GM19351 (cell line): Measurements from ENCODE around the gene CELF4.
"Not testable (repeated sequence)": the region's sequence is repeated elsewhere in the genome, so short reads cannot be mapped to it uniquely, and the experiment has no call there.

Source experiments
- ATAC-seq: cut with Tn5 transposase; IDR thresholded peaks from one replicate; pipeline ENCODE4 v1.9.1; 2021; ENCODE audit warnings: mild to moderate bottlenecking, moderate library complexity; ENCODE audit not compliant: unreplicated experiment

The CELF4 gene

DNA sequence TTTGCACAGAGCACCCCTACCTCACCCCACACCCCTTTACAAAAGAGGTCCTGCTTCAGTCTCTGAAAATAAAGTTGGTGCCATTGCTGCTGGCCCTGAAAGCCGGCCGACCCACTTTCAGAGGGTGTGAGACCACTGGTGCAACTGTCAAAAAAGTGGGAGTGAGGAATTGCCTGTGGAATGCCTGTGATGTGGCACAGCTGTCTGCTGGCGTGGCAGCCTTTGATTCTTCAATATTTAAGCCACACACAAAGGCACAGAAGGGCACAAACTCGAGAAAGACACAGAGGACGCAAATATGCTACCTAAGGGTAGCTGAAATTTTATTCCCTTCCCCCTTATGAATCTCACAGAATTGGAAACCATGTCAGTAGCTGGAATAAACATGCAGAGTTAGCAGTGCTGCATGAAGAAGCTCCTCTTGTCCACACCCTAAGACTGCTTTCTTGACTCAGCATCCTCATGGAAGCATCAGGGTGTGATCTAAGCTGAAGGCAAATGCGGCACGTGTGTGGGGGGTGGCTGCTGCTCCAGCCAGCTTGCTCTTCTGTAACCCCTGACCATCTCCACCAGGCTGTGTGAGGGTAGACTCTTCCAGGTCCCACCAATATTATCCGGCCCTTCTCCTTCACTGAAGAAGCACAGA, 92.3 kb downstream of the CELF4 start:
- ATAC-seq: no peak

- ATAC-seq: no peak
These were observed 94.0 kb downstream of the CELF4 start for GRCh38 chr18:37471637-37472036.

- no peak for ATAC-seq
These were observed 94.6 kb downstream of the CELF4 start for GRCh38 chr18:37470986-37471385.

DNA sequence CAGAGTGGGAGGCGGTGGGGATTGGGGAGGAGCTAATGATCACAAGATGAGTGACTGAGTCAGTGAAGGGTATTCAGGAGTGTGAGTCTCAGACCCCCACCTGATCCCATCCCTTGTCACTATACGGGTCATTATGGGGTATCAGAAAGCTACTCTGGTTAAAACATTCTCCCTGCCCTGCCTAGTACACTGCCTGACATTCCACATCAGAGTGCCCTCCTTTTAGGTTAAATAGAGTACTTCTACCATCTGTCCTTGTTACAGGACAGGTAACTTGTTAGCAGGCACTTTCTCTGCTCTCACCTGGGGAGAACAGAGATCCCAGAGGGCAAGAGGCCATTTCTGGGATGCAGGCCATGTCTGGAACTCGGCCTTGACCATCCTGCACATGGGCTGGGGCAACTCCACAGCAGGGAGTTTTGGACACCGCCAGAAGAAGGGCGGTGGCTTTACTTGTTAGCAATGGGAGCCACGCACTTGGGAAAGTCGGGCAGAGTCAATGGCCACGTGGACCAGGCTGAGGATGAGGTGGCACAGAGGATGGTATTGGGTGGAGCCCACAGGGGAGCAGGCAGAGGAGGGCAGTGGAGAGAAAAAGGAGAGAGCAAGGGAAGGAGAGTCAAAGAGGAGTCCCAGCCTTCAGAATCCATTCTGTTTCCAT, 98.5 kb downstream of the CELF4 start:
- ATAC-seq: no peak

DNA sequence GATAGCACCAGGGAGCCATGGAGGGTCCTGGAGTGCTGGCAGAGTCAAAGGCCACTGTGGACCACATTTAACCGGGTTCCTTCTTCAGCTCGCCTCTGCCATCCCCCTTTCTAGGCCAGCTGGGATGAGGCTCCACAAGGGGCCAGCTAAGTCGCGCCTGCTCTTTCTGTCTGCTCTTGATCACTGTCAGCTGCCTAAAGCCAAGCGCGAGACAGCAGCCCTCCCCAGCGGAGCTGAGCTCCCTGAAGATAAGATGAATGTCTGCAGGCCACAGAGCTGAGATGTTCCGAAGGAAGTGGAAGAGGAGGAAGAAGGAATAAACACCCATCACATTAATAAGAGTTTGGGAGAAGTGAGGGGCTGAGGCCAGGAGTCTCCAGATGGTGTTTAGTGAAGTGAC, 99.6 kb downstream of the CELF4 start:
- no peak for ATAC-seq

- no peak for ATAC-seq
These were observed 101.3 kb downstream of the CELF4 start for GRCh38 chr18:37464257-37464656.

DNA sequence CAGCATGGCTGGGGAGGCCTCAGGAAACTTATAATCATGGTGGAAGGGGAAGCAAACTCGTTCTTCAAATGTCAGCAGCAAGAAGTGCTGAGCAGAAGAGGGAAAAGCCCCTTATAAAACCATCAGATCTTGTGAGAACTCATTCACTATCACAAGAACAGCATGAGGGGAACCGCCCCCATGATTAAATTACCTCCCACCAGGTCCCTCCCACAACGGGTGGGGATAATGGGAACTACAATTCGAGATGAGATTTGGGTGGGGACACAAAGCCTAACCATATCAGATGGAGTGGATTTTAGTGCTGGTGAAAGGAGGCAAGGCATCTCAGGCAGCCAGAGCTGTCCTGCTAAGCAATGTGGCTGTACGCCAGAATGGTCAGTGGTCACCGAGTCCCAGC, 104.3 kb downstream of the CELF4 start:
- not testable (repeated sequence) for ATAC-seq

- ATAC-seq: no peak
These were observed 105.0 kb downstream of the CELF4 start for GRCh38 chr18:37460604-37461003.

GRCh38 chr18:37458697-37459096, 106.9 kb downstream of the CELF4 start:
- no peak for ATAC-seq

GRCh38 chr18:37457753-37458152, 107.8 kb downstream of the CELF4 start:
- no peak for ATAC-seq

DNA sequence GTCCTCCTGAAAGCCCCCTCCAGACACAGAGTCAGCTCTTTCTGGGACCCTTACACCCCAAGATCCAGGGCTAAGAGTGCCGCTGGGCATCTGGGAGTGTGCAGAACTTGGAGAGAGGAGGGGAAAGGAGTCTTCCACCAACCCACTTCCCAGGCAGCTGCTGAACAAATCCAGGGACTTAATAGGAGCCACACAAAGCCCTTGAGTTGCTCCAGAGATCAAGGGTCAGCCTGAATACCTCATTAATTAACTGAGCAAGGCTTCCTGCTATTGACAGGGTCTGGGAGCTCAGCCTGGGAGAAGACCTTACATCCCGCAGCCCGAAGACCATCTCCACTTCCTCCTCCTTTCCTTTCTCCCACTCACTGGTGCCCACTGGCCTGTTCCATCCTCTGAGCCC, 108.3 kb downstream of the CELF4 start:
- no peak for ATAC-seq

DNA sequence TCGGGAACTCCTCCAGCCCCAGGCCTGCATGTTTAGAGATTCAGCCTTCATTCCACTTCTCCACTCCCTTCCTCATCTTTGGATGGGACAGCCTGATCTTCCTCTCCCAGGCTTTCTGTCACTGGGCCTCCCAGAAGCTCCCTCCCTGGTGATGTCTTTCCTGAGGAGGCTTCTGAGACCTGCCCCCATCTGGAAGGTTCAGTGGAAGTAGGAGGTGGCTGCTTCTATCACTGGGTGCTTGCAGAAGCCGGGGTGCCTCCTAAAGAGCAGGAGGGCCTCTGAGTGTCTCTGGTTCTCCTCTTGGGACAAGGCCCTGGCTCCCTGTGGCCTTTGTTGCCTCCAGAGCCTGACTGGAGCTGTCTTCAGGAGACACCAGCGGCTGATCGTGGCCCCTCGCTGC, 108.7 kb downstream of the CELF4 start:
- ATAC-seq: no peak

- no peak for ATAC-seq
These were observed 109.2 kb downstream of the CELF4 start for GRCh38 chr18:37456395-37456794.

GRCh38 chr18:37453752-37454151, 111.8 kb downstream of the CELF4 start:
- ATAC-seq: no peak

GRCh38 chr18:37452682-37453385, 112.8 kb downstream of the CELF4 start:
- no peak for ATAC-seq

DNA sequence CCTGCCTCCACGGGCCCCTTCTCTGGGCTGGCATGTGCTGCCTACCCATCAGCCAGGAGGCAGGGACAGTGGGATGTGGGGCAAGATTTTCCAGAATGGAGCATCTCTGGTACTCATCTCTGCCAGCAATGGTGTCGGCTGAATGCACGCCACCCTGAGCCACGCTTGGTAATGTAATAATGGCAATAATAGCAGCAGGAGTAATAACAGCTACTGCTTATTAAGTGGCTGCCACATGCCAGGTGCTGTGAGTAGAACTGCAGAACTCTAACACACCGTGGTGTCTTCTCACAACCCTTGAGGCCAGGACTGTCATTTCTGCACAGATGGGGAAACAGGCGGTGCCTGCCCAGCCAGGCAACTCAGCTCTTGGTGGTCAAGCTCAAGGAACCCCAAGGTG, 113.6 kb downstream of the CELF4 start:
- no peak for ATAC-seq

GRCh38 chr18:37451239-37451825, 114.3 kb downstream of the CELF4 start:
- ATAC-seq: no peak

- no peak for ATAC-seq
These were observed 115.0 kb downstream of the CELF4 start for GRCh38 chr18:37450434-37451132.

GRCh38 chr18:37449618-37450017, 116.0 kb downstream of the CELF4 start:
- ATAC-seq: no peak

- ATAC-seq: no peak
These were observed 116.7 kb downstream of the CELF4 start for GRCh38 chr18:37448946-37449345.
